Activated CD8-positive, alpha-beta T cell treated with anti-CD3 and anti-CD28 coated beads for 36 hours (primary cell): ENCODE results near the gene NFASC. TPM values are rescaled to one million over a fixed set of nuclear protein-coding genes. Genes with fewer than 3 reads are reported as not detected.

Experiments used
- ATAC-seq: fragments of 200-7000 bp; cut with Tn5 transposase; one replicate; pipeline ENCODE4 v1.10.0; 2021; ENCODE audit warnings: mild to moderate bottlenecking, moderate library complexity
- CTCF ChIA-PET: fragments of 350-600 bp; sonication (Branson Sonifier 250); formaldehyde crosslinking; loops from one replicate; lab custom pipeline; 2021; ENCODE audit warnings: antibody characterized with exemption; lab: Charles Lee
- POLR2A ChIA-PET: fragments of 350-600 bp; sonication (Branson Sonifier 250); formaldehyde crosslinking; loops from one replicate; lab custom pipeline; 2021; ENCODE audit warnings: antibody characterized with exemption; lab: Charles Lee
- DNase-seq: peaks from one replicate; pipeline ENCODE4 v3.0.0-alpha.2; 2020
- H3K27ac Mint-ChIP-seq: one replicate; pipeline ENCODE4 v1.8.0; 2021; ENCODE audit warnings: mild to moderate bottlenecking, mixed read lengths
- H3K27me3 Mint-ChIP-seq: one replicate; pipeline ENCODE4 v1.8.0; 2021; ENCODE audit warnings: mixed read lengths
- H3K36me3 Mint-ChIP-seq: one replicate; pipeline ENCODE4 v1.8.0; 2021; ENCODE audit warnings: low read depth, mixed read lengths
- H3K4me1 Mint-ChIP-seq: one replicate; pipeline ENCODE4 v1.8.0; 2021; ENCODE audit warnings: low read depth, mixed read lengths
- H3K4me3 Mint-ChIP-seq: one replicate; pipeline ENCODE4 v1.8.0; 2021; ENCODE audit warnings: mild to moderate bottlenecking, moderate library complexity, mixed read lengths
- H3K9me3 Mint-ChIP-seq: one replicate; pipeline ENCODE4 v1.8.0; 2021; ENCODE audit warnings: mixed read lengths
- intact Hi-C: fragments of 100-400 bp; cut with micrococcal nuclease; formaldehyde crosslinking; loops from one replicate; pipeline ENCODE4 v1.10.0; 2022
- total RNA-seq, 2 experiments: library from RNA; stranded (reverse); gene quantifications; one replicate each; pipeline ENCODE4 v1.2.3, GENCODE V29; 2021
- TF ChIP-seq, protein P1 (sequence below): fragments of 200-600 bp; IDR thresholded peaks from one replicate; pipeline ENCODE4 v1.8.0; 2022; ENCODE audit warnings: antibody characterized with exemption, mild to moderate bottlenecking

NFASC gene
- total RNA-seq, 2 experiments from 2014 or later: not detected

DNA sequence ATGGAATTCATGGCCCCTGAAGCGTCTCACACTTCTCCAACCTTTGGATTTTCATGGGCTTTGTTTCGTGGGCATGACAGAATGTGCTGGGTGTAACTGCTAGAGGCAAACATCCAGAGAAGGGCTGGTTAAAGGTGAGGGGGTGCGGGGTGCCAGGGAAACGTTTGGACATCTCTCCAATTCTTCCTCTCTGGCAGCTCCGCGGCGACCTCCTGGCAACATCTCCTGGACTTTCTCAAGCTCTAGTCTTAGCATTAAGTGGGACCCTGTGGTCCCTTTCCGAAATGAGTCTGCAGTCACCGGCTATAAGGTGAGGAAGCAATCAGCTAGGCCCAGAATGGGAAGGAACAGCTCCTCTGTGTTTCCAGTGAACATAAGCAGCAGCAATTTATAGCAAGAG, 201.6 kb downstream of the NFASC start:
- no peaks in the 10 kb centered on the region for H3K27me3 Mint-ChIP-seq
- DNase-seq (no peak), ATAC-seq (no peak)
- no peak overlapping the region for H3K27ac Mint-ChIP-seq
- no peaks in the 10 kb centered on the region for H3K9me3 Mint-ChIP-seq
- intact Hi-C loops: no loop called here
- no peaks in the 10 kb centered on the region for H3K36me3 Mint-ChIP-seq
- no peak overlapping the region for H3K4me3 Mint-ChIP-seq
- ChIA-PET POLR2A (no interaction called here), CTCF (interaction anchor here (1.3 to 2.2 kb wide), 2 partner anchors 11 to 183 kb away, joined by 4 to 17 read pairs; no protein-coding TSS in a partner anchor)
- no peaks in the 10 kb centered on the region for H3K4me1 Mint-ChIP-seq
- TF ChIP-seq, protein P1, sequence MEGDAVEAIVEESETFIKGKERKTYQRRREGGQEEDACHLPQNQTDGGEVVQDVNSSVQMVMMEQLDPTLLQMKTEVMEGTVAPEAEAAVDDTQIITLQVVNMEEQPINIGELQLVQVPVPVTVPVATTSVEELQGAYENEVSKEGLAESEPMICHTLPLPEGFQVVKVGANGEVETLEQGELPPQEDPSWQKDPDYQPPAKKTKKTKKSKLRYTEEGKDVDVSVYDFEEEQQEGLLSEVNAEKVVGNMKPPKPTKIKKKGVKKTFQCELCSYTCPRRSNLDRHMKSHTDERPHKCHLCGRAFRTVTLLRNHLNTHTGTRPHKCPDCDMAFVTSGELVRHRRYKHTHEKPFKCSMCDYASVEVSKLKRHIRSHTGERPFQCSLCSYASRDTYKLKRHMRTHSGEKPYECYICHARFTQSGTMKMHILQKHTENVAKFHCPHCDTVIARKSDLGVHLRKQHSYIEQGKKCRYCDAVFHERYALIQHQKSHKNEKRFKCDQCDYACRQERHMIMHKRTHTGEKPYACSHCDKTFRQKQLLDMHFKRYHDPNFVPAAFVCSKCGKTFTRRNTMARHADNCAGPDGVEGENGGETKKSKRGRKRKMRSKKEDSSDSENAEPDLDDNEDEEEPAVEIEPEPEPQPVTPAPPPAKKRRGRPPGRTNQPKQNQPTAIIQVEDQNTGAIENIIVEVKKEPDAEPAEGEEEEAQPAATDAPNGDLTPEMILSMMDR: no peak

Other genes starting within 250 kb of the NFASC start
- not detected for gene LRRN2, start 185.1 kb upstream of the NFASC start, total RNA-seq
- not detected for gene CNTN2, start 172.3 kb downstream of the NFASC start, total RNA-seq
- gene TMEM81, start 213.6 kb downstream of the NFASC start, total RNA-seq: 1 to 10 TPM; 2.5 to 2.6 TPM